ENCODE measurements around the gene ARL2BP.

GRCh38 chr16:57213462-57213861, 31.6 kb upstream of the ARL2BP start:
- TF ChIP-seq ZHX1 (conservative IDR thresholded peaks at IDR 0.05; ENCODE audit: low read length) = no peak
- no peak for TF ChIP-seq CTCF (IDR thresholded peaks at IDR 0.05 in 2 of 3, conservative IDR thresholded peaks at IDR 0.05 in 1 of 3; ENCODE audit: insufficient read depth in 2 of 3, low read depth in 1 of 3, low read length in 3 of 3)

Measured in K562 (cell line).